GM12801 (cell line): Measurements from ENCODE around the gene SCGB1D1.

ENCODE experiments used
- TF ChIP-seq, protein P1 (sequence below): IDR thresholded peaks from one replicate; pipeline ENCODE4 v1.5.1; 2011; ENCODE audit warnings: control low read depth; ENCODE audit not compliant: insufficient read length; ENCODE audit errors: extremely low read depth

The SCGB1D1 gene

DNA sequence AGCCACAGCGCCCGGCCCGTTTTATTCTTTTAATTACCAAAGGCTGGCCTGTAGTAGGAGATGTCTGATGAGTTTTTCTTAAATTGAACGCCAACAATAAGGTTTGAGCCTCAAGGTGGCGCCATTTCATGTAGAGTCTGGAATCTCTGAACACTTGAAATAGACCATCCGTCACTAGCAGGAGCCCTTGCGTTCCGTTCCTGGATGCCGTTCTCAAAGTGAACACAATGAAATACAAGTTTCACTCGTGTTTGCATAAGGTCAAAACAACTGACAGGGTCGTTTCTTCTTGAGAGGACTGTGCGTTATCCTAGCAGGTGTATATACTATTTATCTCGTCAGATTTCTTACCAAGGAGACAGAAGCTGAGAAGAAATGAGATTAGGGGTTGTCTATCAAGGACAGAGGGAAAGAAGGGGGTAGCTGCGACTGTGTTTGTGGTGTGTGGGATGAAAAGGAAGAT is 18.7 kb upstream of the SCGB1D1 start:
- TF ChIP-seq, protein P1, sequence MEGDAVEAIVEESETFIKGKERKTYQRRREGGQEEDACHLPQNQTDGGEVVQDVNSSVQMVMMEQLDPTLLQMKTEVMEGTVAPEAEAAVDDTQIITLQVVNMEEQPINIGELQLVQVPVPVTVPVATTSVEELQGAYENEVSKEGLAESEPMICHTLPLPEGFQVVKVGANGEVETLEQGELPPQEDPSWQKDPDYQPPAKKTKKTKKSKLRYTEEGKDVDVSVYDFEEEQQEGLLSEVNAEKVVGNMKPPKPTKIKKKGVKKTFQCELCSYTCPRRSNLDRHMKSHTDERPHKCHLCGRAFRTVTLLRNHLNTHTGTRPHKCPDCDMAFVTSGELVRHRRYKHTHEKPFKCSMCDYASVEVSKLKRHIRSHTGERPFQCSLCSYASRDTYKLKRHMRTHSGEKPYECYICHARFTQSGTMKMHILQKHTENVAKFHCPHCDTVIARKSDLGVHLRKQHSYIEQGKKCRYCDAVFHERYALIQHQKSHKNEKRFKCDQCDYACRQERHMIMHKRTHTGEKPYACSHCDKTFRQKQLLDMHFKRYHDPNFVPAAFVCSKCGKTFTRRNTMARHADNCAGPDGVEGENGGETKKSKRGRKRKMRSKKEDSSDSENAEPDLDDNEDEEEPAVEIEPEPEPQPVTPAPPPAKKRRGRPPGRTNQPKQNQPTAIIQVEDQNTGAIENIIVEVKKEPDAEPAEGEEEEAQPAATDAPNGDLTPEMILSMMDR = no peak

GRCh38 chr11:62172294-62172693 is 17.7 kb upstream of the SCGB1D1 start:
- TF ChIP-seq, protein P1 = no peak

GRCh38 chr11:62176766-62177165 is 13.2 kb upstream of the SCGB1D1 start:
- TF ChIP-seq, protein P1 = no peak

DNA sequence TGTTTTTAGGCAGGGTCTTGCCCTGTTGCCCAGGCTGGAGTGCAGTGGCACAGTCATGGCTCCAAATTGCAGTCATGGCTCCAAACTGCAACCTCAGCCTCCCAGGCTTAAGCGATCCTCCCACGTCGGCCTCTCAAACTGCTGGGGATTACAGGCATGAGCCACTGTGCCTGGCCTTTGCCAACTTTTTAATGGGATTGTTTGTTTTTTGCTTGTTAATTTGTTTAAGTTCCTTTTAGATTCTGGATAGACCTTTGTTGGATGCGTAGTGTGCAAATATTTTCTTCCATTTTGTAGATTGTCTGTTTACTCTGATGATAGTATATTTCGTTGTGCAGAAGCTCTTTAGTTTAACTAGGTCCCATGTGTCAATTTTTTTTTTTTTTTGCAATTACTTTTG is 10.0 kb upstream of the SCGB1D1 start:
- TF ChIP-seq, protein P1 = no peak

- TF ChIP-seq, protein P1 = no peak
Measured at GRCh38 chr11:62181097-62181496, 8.9 kb upstream of the SCGB1D1 start.

- TF ChIP-seq, protein P1 = no peak
Measured at GRCh38 chr11:62182147-62182891, 7.7 kb upstream of the SCGB1D1 start.

- TF ChIP-seq, protein P1 = no peak
Measured at GRCh38 chr11:62186195-62186594, 3.8 kb upstream of the SCGB1D1 start.

- TF ChIP-seq, protein P1 = no peak
Measured at GRCh38 chr11:62193952-62194351, 3.9 kb downstream of the SCGB1D1 start.
